ENCODE results near the gene ADAP2.
A peak's percentile ranks its signal among the peaks of the same experiment; 100 is the strongest.
"Not testable (repeated sequence)": the region's sequence is repeated elsewhere in the genome, so short reads cannot be mapped to it uniquely, and the experiment has no call there.

ADAP2 gene

DNA sequence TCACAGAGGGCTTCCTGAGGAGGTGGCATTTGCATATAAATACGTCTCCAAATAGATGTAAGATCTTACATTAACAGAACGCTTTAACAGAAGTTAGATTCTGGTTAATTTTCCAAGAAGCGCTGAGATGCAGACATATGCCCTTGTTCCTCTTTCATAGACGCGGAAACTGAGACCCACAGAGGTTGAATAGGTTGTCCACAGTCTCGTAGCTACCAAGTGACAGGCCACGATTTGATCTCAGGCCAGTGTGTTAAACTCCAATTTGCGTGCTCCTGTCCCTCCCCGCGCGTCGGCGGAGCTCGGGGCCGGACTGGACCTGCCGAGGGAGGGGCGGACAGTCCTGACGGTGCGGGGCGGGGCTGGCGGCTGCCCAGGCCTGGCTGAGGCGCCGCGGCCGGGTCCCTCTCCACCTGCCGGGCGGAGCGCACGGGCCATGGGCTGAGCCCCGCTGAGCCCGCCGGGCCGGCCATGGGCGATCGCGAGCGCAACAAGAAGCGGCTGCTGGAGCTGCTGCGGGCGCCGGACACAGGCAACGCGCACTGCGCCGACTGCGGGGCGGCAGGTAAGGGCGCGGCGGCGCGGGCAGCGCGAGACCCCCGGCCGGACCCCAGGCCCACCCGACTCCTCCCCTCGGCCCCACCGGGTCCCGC lies at the start of gene ADAP2:
Gene ADAP2, plus strand, starts transcription at position 402 of the 653 bp plus-strand sequence. Its CDS starts 70 bp downstream, at position 472.
- no peak for DNase-seq (ENCODE audit: low spot score)

- no peak for DNase-seq (ENCODE audit: low spot score)
Measured at GRCh38 chr17:30886187-30886586, 35.6 kb upstream of the ADAP2 start.

DNA sequence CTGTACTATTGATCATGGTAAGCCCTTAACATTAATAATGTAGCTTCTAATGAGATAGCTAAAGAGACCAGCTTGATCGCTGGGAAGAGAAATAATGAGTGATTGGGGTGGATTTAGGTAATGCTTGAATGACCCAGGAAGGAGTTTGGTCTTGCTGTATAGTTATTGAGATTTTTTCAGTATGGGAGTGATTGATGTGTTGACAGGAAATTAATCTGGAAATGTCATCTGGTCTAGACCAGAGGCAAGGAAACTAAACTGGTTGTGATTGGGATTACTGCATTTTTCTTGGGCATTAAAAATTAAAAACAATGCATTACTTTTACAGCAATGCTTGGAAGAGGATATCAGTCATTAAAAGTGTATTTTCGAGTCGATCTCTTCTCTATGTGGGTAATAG lies 27.5 kb upstream of the ADAP2 start:
- no peak for DNase-seq (ENCODE audit: low spot score)

DNA sequence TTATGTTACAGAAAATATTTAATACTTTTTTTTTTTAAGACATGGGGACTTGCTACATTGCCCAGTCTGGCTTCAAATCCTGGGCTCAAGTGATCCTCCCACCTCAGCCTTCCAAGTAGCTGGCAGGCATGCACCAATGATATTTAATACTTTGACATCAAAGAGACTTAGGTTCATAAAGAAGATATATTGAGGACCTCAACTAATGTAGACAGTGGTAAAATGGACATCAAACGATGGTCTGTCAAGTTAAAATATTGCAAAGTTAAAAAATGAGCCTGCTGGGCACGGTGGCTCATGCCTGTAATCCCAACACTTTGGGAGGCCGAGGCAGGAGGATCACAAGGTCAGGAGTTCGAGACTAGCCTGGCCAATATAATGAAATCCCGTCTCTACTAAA lies 24.4 kb upstream of the ADAP2 start:
- DNase-seq (ENCODE audit: low spot score): no peak

DNA sequence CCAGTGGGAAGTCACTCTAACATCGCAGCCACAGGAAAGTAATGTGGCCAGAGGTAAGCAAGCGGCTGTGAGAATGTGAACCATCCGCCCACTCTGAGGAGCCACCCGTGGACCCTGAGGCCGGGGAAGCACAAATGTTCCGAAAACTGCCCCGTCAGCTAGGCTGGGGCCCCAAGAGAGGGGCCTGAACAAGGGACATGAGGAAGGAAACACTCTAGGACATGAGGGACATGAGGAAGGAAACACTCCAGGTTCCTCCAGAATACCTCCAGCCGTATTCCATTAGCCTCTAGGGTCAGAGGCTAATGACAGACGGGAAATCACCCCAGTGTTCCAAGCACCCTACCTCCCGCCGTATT lies 16.0 kb upstream of the ADAP2 start:
- DNase-seq (ENCODE audit: low spot score): no peak

DNA sequence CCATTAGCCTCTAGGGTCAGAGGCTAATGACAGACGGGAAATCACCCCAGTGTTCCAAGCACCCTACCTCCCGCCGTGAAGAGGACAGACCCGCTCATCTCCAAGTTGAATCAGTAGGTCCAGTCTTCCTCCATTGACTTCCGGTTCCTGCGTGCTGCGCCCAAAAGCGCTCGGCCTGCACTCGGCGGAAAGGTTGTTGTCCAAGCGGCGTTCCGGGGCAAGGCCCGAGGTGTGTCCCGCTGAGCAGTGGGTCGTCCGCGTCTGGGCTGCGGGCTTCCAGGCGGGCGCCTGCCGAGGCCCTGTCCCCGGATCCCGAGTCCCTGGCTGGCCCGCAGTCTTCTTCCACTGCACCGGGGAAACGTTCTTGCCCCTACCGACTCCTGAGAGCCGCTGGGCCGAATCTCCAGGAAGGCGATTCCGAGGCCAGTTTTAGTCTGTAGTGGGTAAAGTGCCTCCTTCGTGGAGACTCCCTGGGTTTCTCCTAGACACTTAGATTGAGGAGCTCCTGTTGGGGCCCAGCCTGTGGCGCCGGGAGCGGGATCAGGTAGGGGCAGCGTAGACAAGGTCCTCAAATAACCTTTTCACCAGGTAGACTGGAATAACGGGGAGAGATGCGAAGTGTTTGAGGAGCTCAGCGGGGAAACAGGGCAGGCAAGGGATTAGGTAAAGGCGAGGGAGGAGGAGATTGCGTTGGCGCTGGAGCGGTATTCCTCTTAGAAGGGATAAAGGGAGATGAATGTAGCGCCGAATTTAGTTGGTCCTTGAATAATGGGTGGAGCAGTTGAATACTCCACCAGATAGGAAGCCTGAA lies 15.4 kb upstream of the ADAP2 start, which contains the start of gene TEFM:
Gene TEFM, minus strand, starts transcription at position 138 of the 811 bp plus-strand sequence. Its CDS starts 40 bp downstream, at position 98.
- peak; percentile 94 for DNase-seq (ENCODE audit: low spot score)

DNA sequence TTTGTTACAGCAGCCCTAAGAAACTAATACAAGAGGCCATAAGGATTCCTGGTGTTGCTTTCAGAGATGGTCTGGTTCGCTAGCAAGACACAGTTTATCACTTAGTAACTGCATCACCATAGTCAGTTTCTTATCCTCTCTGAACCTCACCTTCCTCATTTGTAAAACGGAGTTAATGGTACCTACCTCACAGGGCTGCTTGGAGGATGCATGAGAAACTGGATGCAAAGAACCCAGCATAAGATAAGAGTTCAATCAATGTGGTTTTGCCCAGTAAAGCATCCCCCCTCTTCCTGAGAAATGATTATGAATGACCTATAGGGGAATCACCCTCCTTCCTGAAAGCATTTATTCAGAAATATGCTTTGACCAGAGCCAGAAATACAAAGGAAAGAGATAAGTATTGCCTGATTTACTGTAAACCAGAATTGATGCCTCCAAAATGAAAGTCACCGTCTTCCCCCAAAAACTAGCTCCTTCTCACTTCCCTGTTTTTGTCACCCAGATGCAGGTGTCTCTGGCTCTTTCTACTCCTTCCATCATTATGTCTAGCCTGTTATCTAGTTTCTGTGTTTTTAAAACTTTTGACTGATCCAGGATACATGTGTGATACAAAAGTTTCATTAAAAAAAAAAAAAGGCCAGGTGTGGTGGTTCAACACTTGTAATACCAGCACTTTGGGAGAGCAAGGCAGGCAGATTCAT lies 12.9 kb upstream of the ADAP2 start:
- no peak for DNase-seq (ENCODE audit: low spot score)

DNA sequence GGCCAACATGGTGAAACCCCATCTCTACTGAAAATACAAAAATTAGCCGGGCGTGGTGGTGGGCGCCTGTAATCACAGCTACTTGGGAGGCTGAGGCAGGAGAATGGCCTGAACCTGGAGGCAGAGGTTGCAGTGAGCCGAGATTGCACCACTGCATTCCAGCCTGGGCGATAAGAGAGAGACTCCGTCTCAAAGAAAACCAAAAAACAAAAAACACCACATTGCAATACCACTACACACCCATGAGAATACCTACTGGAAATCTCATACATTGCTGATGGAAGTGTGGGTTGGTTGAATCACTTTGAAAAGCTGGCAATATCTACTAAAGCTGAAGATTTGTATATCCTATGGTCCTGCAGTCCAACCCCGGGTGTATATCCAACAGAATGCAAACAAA lies 11.6 kb upstream of the ADAP2 start:
- DNase-seq (ENCODE audit: low spot score): not testable (repeated sequence)

DNA sequence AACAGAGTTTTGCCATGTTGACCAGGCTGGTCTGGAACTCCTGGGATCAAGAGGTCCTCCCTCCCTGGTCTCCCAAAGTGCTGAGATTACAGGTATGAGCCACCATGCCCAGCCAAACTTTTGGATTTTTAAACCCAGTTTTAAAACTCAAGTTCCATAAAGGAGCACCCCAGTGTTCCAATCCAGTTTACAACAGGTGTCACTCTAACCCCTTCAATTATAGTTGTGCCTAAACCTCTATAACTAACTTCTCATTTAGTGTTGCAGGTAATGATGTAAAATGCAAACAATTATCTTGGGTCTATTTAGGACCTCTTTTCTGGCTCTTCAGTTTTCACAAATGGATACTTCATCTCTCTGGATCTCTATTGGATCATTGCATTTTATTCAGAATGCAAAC lies 7.8 kb upstream of the ADAP2 start:
- DNase-seq (ENCODE audit: low spot score): no peak

DNA sequence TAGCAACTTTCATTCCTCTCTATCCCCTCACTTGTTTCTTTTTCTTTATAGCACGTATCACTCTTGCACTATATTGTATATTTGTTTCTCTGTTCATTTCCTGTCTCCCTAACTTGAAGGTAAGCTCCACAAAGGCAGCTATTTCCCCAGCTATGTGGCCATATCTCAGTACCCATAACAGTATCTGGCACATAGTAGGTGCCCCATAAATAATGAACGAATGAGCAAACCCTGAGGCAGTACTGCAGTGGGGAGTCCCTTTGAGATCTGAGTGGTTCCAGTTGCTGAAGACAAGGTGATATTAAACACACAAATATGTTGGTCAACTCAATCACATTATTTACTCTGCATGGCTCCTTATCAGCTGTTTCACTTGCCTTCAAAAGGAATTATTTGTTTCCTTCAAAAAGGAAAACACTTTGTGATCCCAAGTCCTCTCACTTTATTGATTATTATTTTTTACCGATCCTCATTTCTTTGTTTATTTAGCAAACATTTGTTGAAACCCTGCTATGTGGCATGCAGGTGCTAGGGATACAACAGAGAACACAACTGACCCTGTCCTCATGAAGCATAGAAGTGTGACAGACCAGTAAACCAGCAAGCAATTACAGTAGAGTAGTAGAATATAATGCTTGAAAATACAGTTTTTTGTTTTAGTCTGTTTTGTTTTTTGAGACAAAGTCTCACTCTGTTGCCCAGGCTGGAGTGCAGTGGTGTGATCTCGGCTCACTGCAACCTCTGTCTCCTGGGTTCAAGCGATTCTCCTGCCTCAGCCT lies 5.7 kb upstream of the ADAP2 start:
- no peak for DNase-seq (ENCODE audit: low spot score)

DNA sequence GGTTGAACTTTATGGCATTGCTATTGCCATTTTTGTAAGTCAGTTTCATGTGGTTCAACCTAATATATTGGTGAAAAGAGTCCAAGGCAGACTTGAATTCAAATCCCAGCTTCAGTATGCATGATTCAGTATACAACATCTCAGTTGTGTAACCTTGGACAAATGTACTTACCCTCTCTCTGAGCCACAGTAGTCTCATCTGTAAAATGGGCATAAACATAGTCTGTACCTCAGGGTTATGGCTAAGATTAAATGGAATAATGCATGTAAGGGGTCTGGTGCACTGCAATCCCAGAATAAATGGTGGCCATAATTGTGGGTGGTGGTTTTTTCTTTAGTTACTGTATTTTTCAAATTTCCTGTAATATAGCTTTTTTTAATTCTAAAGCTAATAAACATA lies 4.7 kb upstream of the ADAP2 start:
- DNase-seq (ENCODE audit: low spot score): no peak

DNA sequence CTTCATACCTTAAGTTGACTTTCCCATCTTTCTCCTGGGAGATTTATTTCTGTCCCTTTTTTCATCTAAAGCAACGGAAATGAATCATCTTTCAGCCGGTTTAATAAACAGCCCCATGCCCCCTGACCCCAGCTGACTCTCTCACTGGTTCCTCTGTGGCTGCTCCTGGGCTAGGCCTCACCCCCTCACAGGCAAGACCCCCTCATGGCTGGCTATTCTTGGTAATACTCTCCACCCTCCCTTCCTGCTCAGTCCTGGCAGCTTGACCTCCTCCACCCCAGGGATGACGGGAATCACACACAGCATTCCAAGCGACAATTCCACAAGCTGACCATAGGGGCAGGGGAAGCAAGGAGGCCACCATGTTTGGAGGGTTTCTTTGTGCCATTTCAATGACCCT lies 1.5 kb upstream of the ADAP2 start:
- no peak for DNase-seq (ENCODE audit: low spot score)

- DNase-seq (ENCODE audit: low spot score): no peak
Measured at GRCh38 chr17:30920683-30921543, 832 bp upstream of the ADAP2 start.

DNA sequence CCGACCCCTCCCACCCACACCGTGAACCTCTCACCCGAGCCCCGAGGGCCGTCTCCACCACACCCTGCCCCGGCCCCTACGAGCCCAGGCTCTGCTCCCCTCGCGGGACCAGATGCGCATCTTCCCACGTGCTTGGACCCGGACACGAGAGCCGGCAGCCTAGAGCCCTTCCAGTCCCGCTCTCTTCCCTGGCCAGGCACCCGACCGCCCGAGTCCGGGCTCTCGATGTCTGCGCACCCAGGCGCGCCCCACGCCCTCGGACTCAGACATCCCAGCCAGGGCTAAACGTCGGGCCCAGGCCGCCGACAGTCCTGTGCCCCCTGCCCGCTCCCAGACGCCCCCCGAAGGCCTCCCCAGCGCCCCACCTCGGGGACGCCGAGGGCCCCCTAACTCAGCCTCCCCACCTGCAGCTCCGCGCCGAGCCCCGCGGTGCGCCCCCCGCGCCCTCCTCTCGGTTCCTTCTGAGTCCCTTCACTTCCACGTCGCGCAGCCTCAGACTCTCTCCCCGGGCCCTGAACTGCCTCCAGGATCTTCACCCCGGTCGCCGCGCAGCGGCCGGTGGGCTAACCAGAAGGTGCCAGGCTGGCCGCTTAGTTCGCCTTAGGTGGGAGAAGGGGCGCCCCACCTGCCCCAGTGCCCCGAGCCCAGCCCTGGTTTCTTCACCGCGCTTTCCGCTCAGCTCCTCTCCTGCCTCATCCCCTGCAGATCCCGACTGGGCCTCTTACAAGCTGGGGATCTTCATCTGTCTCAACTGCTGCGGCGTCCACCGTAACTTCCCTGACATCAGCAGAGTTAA lies 688 bp downstream of the ADAP2 start:
- DNase-seq (ENCODE audit: low spot score): no peak

DNA sequence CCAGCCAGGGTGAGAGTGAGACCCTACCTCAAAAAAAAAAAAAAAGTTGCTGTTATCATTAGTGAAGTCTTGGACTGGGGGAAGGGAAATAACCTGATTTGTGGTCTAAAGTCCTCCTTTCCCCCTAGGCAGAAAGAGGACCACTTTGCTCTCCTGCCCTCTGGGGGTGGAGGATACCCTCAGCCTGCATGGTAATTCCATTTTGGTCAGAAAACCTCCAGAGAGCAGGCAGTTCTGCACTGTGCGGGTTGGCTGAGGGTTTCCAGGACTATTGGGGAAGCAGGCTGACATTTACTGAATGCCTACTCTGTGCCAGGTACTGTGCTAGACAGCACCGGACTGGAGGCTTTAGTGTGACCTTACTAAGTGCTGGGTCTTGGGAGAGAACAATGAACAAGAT lies 2.6 kb downstream of the ADAP2 start:
- no peak for DNase-seq (ENCODE audit: low spot score)

DNA sequence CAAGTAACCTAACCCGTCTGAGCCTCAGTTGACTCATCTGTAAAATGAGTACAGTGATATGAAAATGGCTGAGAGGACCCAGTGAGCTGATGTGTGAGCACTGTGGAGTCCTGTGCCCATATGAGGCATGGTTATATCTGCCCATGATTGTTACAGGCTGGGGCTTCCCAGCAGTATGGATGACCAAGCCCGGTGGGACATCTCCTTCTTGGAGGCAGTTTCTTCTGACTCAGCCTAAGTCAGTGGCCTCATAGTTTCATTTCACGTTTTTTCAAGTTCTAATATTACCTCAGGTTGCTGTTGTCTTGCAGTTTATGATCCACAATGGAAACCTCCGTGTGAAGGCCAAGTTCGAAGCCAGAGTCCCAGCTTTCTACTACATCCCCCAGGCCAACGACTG lies 4.8 kb downstream of the ADAP2 start:
- no peak for DNase-seq (ENCODE audit: low spot score)

- no peak for DNase-seq (ENCODE audit: low spot score)
Measured at GRCh38 chr17:30927756-30928155, 6.0 kb downstream of the ADAP2 start.

- no peak for DNase-seq (ENCODE audit: low spot score)
Measured at GRCh38 chr17:30928584-30928983, 6.8 kb downstream of the ADAP2 start.

DNA sequence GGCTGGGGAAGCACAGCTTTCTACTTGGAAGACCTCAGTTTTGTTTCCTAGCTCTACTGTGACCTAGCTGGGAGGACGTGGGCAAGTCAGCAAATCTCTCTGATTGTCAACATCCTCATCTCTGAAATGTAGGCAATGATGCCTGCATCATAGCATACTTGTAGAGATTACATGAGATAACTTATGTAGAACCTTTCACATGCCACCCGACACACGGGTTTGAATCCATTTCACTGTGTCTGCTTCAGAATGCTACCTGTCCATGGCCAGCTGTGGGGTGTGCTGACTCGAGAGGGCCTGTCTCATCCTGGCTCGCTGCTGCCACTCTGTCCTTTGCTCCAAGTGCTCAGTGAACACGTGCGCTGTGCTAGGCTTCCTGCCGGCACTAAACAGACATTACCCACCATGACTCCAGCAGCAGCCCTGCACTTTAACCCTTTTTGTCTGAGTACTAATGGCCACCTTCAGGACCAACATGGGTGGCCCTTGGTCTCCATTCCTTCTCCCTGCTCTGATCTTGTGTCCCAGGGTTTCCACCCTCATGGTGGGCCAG lies 7.4 kb downstream of the ADAP2 start:
- DNase-seq (ENCODE audit: low spot score): no peak

- not testable (repeated sequence) for DNase-seq (ENCODE audit: low spot score)
Measured at GRCh38 chr17:30929861-30930260, 8.1 kb downstream of the ADAP2 start.

All from activated CD4-positive, alpha-beta T cell treated with anti-CD3 and anti-CD28 coated beads, Interleukin-2, Interleukin-4, amounts not matched to agents 100 ng/mL and 50 ng/mL, durations not matched to agents 16 hours and 8 hours (primary cell).